Measurements from ENCODE around the gene CCDC121. TPM values are rescaled to one million over a fixed set of nuclear protein-coding genes. Genes with fewer than 3 reads are reported as not detected.

Gene CCDC121
- 1.8 and 3.0 TPM in 2 replicates for total RNA-seq
- 1.2 TPM for polyA plus RNA-seq (2012)

DNA sequence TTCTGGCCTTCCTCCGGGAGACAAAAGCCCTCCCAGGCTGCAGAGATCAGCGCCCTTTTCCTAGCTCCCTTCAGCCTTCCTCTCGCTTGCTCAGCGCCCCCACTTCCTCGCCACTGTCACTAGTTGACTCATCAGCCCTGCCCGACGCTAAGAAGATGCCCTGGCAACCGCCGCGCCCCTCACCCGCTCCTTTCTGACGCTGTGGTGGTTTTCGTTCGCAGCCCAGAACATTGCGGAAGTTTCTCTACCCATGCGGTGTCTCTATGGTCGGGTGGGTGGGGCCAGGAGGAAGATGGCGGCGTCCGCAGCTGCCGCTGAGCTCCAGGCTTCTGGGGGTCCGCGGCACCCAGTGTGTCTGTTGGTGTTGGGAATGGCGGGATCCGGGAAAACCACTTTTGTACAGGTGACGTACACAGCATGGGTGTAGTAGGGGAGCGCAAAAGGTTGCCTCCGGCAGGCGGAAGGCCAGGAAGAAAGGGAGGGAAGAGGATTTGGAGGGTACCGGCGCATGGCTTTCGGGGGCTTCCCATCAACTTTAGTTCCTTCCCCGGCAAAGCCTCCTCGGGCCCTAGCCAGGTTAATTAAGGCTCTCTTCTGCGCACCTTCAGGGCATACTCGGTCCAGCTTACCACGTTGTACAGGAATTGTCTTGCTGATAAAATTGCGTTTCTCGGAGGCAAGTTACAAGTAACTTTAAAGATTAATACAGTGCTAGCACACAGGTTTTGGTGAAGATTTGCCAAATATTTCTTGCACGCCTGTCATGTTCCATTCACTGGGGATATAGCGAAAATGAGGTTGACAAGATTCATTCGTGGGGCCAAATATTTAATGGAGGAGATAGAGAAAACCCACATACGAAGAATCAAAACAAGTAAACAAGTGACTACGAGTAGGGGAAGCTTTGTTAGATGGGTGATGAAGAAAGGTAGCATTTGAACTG, at the start of gene CCDC121, which contains the start of gene GPN1:
Gene CCDC121 (minus strand): TSS at position 246 of the 943 bp plus-strand sequence. CDS start 1,213 bp downstream, outside the sequence.
Gene GPN1 (plus strand): TSS at position 284 of the 943 bp plus-strand sequence. CDS start 9 bp downstream, at position 293.
- DNase-seq (ENCODE audit: low read depth) = peak; percentile 97

DNA sequence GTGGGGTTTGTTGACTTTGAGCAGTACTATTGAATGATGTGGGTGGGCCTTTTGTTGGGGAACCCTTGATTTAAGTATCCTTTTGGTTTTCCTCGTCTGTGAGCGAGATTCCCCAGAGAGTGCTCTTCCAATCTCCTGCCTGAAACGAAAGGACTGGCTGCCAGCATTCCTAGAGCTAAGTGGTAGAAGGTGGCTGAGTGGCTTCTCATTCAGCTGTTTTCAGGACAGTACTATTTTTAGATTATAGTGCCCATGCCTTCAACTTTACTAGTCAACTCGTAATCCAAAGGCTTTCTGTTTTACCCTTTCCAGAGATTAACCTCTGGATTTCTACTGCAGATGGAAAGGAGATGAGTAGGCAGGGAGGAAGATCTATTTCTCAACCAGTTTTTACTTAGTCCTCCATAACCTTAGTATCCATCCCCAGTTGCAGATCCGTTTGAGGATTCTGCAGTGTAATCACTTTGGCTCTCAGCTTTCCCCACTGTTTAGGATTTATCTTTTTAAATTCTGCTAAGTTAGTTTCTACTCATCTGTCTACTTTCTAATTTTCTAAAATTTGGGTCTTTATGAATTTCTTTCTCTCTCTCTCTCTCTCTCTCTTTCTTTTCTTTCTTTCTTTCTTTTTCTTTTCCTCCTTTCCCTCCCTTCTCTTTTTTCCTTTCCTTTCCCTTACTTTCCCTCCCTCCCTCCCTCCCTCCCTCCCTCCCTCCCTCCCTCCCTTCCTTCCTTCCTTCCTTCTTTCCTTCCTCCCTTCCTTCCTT, 44.1 kb upstream of the CCDC121 start:
- peak; percentile 63 for DNase-seq (ENCODE audit: low read depth)

DNA sequence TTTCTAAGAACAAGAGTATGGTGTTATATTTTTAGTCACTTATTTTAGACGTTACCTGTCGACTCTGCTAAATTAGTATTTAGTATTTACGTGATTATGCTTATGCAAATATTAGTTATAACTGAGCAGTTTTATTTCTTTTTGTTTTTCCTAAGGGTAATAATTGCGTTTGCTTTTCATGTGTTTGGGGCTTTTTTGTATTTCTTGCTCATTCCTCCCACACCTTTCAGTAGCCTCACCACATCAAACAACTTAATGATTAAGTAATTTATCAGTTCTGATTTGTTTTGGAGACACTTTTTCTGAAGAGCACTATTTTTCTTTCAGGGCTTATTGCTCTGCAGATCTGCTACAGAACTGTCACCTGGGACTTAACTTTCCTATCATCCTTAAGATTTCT, 42.4 kb upstream of the CCDC121 start:
- no peak for DNase-seq (ENCODE audit: low read depth)

GRCh38 chr2:27667446-27667845, 38.6 kb upstream of the CCDC121 start:
- no peak for DNase-seq (ENCODE audit: low read depth)

DNA sequence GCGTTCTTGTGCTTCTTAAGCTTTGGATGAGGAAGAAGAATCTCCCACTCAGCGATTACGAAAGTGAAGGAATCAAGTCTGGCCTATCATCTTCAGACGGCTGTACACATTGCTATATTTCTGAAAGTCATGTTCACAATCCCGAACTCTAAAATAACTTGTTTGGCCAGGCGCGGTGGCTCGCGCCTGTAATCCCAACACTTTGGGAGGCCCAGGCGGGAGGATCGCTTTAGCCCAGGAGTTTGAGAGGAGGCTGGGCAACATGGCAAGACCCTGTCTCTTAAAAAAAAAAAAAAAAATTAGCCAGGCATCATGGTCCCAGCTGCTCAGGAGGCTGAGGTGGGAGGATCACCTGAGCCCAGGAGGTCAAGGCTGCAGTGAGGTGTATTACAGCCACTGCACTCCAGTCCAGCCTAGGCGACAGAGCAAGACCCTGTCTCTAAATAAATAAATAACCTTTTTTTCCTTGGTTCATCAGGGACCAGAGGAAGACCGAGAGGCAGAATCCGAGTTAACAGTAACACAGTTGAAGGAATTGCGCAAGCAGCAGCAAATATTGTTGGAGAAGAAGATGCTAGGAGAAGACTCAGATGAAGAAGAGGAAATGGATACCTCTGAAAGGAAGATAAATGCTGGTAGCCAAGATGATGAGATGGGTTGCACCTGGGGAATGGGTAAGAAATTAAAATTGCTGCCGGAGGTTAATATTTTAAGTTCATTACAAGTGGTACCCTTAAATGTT, 36.0 kb upstream of the CCDC121 start:
- no peak for DNase-seq (ENCODE audit: low read depth)

DNA sequence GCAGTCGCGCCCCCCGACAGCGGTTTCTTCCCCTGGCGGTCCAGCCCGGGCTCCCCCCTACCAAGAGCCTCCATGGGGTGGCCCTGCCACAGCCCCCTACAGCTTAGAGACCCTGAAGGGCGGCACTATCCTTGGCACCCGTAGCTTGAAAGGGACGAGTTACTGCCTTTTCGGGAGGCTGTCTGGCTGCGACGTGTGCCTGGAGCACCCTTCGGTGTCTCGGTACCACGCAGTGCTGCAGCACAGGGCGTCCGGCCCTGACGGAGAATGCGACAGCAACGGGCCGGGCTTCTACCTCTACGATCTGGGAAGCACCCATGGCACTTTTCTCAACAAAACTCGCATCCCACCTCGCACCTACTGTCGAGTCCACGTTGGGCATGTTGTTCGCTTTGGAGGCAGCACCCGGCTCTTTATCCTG, 35.4 kb upstream of the CCDC121 start:
- no peak for DNase-seq (ENCODE audit: low read depth)

DNA sequence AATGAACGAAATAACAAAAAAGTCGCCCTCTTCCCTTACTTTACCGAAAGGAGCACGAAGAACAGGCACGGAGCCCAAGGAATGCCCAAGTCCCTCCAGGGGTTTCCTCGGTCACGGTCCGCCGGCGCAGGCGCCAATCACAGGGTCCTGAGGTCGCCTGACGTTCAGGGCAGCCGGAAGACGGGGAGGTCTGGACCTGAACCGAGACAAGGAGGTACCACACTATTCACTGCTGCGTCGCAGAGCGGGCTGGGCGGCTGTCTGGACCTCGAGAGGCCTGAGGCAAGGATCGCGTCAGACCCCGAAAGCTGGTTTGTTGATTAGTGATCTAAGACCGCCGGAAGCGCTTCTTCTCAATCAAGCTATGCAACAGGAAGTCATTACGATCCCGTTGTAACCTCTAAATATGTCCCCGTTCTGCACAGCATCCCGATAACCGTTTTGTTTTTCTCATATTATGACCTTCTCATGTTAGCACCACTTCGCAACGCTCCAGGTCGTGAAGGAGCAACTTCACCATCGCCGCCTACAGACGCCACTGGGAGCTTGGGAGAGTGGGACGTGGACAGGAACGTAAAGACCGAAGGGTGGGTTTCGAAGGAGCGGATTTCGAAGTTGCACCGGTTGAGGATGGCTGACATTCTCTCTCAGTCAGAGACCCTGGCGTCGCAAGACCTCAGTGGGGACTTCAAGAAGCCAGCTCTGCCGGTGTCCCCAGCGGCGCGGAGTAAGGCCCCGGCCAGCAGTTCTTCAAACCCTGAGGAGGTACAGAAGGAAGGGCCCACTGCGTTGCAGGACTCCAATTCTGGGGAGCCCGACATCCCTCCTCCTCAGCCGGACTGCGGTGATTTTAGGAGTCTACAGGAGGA, 34.7 kb upstream of the CCDC121 start, which contains the start of the genes SLC4A1AP and SUPT7L:
Gene SLC4A1AP (plus strand): TSS at position 605 of the 869 bp plus-strand sequence. CDS start 26 bp downstream, at position 631.
Gene SUPT7L (minus strand): TSS at position 330 of the 869 bp plus-strand sequence. CDS start 1,422 bp downstream, outside the sequence.
- DNase-seq (ENCODE audit: low read depth) = peak; percentile 87

- no peak for DNase-seq (ENCODE audit: low read depth)
Measured at GRCh38 chr2:27661371-27661770, 32.6 kb upstream of the CCDC121 start.

DNA sequence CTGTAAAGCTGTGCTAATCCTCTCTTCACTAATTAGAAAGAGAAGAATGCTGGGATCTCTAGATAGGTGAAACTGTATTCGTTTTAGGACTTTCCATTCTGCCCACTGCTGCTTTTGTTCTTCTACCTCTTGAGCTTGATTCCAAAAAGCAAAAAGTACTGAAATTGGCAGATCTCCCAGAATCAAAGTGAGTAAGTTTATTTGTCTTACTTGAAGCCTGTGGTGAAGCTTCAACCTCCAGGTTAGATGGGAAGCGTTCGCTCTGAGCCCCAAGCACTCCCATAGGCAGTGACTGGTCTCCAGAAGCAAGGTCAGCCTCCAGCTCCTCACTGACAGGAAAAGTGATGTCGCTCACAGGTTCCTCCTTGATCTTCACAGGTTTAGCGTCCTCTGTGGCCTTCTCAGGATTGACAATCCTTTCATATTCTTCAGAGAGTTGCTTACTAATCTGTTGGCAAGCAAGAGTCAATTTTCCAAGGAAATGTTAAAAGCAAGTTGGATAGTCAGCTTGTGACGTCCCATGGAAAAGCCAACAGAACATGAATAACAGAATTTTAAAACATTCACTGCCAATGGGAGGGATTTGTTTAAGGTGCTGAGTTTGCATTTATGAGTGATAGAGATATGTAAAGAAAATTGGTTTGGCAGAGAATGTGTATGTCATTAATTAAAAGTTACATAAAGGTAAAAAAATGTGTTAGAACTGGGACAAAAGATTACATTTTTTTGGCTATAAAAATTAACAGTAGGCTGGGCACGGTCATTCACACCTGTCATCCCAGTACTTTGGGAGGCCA, 26.5 kb upstream of the CCDC121 start:
- peak; percentile 3 for DNase-seq (ENCODE audit: low read depth)

DNA sequence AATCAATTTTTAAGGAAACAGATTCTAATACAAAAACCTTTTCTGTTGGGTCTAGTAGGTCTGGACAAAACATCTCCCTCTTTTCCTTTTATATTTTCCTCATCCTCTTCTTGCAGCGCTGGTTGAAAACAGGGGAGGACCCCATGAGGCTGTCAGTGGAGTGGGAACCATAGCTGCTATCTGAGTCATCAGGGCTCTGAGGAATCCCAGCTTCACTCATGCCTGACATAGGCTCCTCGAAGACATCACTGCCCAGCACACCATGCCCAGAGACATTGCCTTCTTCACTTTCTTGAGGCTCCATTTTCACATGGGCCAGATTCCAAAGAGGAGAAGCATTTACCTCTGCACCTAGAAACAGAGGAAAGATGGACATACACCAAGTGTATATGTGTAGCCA, 24.6 kb upstream of the CCDC121 start:
- DNase-seq (ENCODE audit: low read depth) = peak; percentile 6

GRCh38 chr2:27652790-27653189, 24.0 kb upstream of the CCDC121 start:
- DNase-seq (ENCODE audit: low read depth) = no peak

- no peak for DNase-seq (ENCODE audit: low read depth)
Measured at GRCh38 chr2:27652341-27652740, 23.5 kb upstream of the CCDC121 start.

DNA sequence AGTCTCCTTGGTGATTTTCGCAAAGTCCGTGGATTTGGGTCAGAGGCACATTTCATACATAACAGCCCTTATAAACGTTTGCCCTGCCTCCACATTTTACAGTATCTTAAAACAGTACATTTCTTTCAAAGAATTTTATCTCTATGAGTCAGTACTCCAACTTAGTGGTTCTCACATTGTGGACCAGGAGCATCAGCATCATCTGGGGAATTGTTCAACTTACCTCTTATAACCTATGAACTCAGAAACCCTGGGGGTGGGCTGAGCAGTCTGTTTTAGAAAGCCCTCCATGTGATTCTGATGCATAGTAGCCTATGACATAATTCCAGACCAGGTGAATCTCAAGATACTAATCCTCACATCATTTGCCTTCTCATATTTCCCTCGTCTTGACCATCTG, 22.2 kb upstream of the CCDC121 start:
- DNase-seq (ENCODE audit: low read depth) = no peak

GRCh38 chr2:27647737-27648136, 18.9 kb upstream of the CCDC121 start:
- DNase-seq (ENCODE audit: low read depth) = no peak

DNA sequence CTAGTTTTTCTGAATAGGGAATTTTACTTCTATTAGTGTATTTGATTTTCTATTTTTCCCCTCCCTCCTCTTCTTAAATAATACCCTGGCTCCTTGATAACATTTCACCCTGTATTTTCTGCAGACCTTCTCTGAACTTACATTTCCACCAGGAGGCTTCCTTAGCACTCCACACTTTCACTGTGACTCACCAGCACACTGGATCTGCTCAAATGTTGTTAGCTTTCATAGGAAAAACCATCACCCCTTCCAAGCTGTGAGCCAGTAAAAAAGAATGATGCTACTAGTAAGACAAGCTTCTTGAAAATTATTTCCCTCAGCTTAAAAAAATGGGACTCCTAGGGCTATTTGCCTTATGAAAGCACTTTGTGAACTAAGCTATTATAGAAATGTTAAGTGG, 18.5 kb upstream of the CCDC121 start:
- DNase-seq (ENCODE audit: low read depth) = no peak

GRCh38 chr2:27645197-27645596, 16.4 kb upstream of the CCDC121 start:
- no peak for DNase-seq (ENCODE audit: low read depth)

DNA sequence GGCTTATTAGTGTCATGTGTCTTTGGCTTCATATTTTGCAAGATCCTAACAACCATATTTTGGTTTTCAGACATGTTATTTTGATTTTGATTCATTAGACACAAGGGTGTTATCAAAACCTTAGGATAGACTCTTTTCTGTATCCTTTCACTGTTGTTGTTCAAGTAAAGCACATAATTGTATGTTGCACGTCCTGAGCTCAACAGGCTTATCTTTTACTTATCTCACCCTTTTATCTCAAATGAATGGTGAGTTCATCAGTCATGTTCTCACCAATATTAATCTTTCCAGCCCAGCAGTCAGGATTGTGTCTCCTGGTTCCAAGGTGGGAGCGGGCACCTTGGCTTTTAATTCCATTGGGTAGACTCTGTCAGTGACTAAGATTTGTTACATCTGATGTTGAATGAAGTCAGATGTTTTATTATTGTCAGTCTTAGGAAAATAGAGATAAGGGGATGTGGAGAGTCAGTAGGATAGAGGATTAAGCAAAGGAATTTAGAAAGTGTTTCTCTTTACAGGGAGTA, 12.0 kb upstream of the CCDC121 start:
- DNase-seq (ENCODE audit: low read depth) = no peak

- DNase-seq (ENCODE audit: low read depth) = no peak
Measured at GRCh38 chr2:27638709-27639108, 9.9 kb upstream of the CCDC121 start.

Measured in myocyte (in vitro differentiated cells).